ENCODE measurements around the gene CAPZB.

- TF ChIP-seq POLR2A (IDR thresholded peaks at IDR 0.05; ENCODE audit: low read length) (no peak), GATA1 (IDR thresholded peaks at IDR 0.05; ENCODE audit: low read depth, low read length) (no peak)
Measured at GRCh38 chr1:19439464-19440171, 45.7 kb downstream of the CAPZB start.

All from erythroblast (primary cell).